Stomach (tissue), 4 donors: ENCODE data around the gene REXO4.

Source experiments
- EP300 ChIP-seq: sonication (generic); formaldehyde crosslinking; IDR thresholded peaks from one replicate; pipeline ENCODE4 v1.6.1; 2017; ENCODE audit warnings: antibody characterized with exemption
- POLR2A ChIP-seq, 4 donors: fragments of 450-650 bp; IDR thresholded peaks; one replicate each; pipeline ENCODE4 v1.6.1; 2016; ENCODE audit warnings: antibody characterized with exemption in 4 of 4, control low read depth in 2 of 4, mild to moderate bottlenecking in 1 of 4, moderate library complexity in 1 of 4
- POLR2AphosphoS5 ChIP-seq, 3 donors: sonication (generic); formaldehyde crosslinking; IDR thresholded peaks; one replicate each; pipeline ENCODE4 v1.6.1; 2016; ENCODE audit warnings: antibody characterized with exemption in 3 of 3
- TF ChIP-seq, protein P1 (sequence below), 7 experiments: fragments of 450-650 bp in 4 of 7; fragments of 200-600 bp in 3 of 7; sonication (generic) in 3 of 7; IDR thresholded peaks; one replicate each; pipeline ENCODE4 v1.5.1; 2016 to 2019; ENCODE audit warnings: antibody characterized with exemption in 7 of 7, control low read depth in 2 of 7, mild to moderate bottlenecking in 1 of 7

GRCh38 chr9:133429641-133430161, 11.9 kb upstream of the REXO4 start:
- TF ChIP-seq, protein P1, sequence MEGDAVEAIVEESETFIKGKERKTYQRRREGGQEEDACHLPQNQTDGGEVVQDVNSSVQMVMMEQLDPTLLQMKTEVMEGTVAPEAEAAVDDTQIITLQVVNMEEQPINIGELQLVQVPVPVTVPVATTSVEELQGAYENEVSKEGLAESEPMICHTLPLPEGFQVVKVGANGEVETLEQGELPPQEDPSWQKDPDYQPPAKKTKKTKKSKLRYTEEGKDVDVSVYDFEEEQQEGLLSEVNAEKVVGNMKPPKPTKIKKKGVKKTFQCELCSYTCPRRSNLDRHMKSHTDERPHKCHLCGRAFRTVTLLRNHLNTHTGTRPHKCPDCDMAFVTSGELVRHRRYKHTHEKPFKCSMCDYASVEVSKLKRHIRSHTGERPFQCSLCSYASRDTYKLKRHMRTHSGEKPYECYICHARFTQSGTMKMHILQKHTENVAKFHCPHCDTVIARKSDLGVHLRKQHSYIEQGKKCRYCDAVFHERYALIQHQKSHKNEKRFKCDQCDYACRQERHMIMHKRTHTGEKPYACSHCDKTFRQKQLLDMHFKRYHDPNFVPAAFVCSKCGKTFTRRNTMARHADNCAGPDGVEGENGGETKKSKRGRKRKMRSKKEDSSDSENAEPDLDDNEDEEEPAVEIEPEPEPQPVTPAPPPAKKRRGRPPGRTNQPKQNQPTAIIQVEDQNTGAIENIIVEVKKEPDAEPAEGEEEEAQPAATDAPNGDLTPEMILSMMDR (IDR thresholded peaks at IDR 0.05): peak in 5 of 7 experiments; percentile 19 to 53 (median 42)
- no peak for TF ChIP-seq POLR2A (IDR thresholded peaks at IDR 0.05)
- TF ChIP-seq POLR2AphosphoS5 (IDR thresholded peaks at IDR 0.05): no peak
- TF ChIP-seq EP300: no peak
